ENCODE measurements around the gene MRPS9. TPM values are rescaled to one million over a fixed set of nuclear protein-coding genes. Genes with fewer than 3 reads are reported as not detected.

The MRPS9 gene
- total and polyA plus RNA-seq, 8 donors: 8.7 to 30.9 (median 22.4) TPM; not detected in 1

DNA sequence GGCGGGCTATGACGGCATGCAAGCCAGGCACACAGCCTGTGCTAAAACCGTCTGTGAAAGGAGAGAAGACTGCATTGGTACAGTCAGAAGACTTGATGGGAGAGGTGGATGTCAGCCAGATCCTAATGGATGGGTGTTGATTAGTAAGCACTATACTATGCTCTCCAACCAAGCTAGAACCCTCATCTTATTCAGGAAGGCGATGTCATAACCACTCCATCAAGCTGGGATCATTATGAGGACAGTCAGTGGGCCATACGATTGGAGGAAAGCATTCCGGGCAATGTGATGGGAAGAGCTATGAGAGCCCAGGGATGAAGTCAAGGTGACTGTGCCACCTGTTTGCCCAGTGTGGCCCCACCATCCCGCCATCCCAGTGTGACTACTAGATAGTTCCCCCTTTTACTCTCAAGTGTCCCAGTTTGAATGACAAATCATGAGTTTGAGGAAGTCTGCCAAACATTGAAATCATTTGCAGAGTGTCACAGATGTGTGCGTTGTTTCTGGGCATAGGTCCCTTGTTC is 66.4 kb downstream of the MRPS9 start:
- 90 to 95% (median 94%) methylated on average over 8 of the region's 8 CpGs for WGBS, 5 donors
- H3K27ac ChIP-seq: no peak overlapping the region
- no peak for DNase-seq
- peaks cover 3 to 47% (median 27%) of the 10 kb centered on the region in 4 donors for H3K36me3 ChIP-seq
- no peaks in the 10 kb centered on the region for H3K4me1 ChIP-seq
- TF ChIP-seq POLR2A (IDR thresholded peaks at IDR 0.05) (no peak), EP300 (IDR thresholded peaks at IDR 0.05) (no peak), POLR2AphosphoS5 (IDR thresholded peaks at IDR 0.05) (no peak)
- TF ChIP-seq, protein P1, sequence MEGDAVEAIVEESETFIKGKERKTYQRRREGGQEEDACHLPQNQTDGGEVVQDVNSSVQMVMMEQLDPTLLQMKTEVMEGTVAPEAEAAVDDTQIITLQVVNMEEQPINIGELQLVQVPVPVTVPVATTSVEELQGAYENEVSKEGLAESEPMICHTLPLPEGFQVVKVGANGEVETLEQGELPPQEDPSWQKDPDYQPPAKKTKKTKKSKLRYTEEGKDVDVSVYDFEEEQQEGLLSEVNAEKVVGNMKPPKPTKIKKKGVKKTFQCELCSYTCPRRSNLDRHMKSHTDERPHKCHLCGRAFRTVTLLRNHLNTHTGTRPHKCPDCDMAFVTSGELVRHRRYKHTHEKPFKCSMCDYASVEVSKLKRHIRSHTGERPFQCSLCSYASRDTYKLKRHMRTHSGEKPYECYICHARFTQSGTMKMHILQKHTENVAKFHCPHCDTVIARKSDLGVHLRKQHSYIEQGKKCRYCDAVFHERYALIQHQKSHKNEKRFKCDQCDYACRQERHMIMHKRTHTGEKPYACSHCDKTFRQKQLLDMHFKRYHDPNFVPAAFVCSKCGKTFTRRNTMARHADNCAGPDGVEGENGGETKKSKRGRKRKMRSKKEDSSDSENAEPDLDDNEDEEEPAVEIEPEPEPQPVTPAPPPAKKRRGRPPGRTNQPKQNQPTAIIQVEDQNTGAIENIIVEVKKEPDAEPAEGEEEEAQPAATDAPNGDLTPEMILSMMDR (IDR thresholded peaks at IDR 0.05): no peak
- intact Hi-C loops (cut with DNase I; ENCODE audit: low total_unique reads): no loop called here
- no peak overlapping the region for H3K4me3 ChIP-seq
- no peaks in the 10 kb centered on the region for H3K9me3 ChIP-seq
- no peaks in the 10 kb centered on the region for H3K27me3 ChIP-seq

DNA sequence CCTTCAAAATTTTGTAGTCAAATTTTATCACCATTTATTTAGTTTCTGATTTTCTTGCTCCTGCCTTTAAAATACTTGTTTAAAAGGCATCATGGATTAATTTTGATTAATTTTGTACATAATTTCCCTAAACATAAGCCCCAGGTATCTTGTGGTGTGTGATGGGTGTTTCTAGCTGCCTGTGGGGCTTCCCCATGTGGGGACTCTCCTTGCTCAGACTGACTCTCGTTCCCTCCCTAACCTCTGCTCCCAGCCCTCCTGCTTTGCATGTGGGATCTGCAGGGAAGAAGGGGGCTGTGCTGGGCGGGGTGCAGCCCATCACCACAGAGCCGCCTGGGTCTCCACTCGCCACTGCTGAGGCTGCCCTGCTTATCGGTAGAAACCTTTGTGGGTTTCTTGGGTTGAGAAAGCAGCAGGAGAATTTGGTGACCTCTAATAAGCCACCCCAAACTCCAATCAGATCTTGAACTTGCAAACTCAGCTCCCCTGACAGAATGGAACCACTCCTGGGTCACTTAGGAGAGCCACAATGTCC is 72.5 kb downstream of the MRPS9 start:
- TF ChIP-seq, protein P1 (IDR thresholded peaks at IDR 0.05): no peak
- TF ChIP-seq POLR2AphosphoS5 (IDR thresholded peaks at IDR 0.05) (no peak), EP300 (IDR thresholded peaks at IDR 0.05) (no peak), POLR2A (IDR thresholded peaks at IDR 0.05) (no peak)
- H3K27me3 ChIP-seq: no peaks in the 10 kb centered on the region
- H3K4me1 ChIP-seq: no peaks in the 10 kb centered on the region
- DNase-seq: no peak
- WGBS, 5 donors: 75 to 91% (median 84%) methylated on average over 4 to 5 of the region's 5 CpGs
- peaks cover 0 to 13% (median 4%) of the 10 kb centered on the region in 4 donors for H3K36me3 ChIP-seq
- H3K27ac ChIP-seq: no peak overlapping the region
- H3K4me3 ChIP-seq: no peak overlapping the region
- H3K9me3 ChIP-seq: no peaks in the 10 kb centered on the region
- intact Hi-C loops (cut with DNase I; ENCODE audit: low total_unique reads): loop anchor here (5.0 kb wide), 1 partner anchor 127 kb away; no protein-coding TSS in a partner anchor

DNA sequence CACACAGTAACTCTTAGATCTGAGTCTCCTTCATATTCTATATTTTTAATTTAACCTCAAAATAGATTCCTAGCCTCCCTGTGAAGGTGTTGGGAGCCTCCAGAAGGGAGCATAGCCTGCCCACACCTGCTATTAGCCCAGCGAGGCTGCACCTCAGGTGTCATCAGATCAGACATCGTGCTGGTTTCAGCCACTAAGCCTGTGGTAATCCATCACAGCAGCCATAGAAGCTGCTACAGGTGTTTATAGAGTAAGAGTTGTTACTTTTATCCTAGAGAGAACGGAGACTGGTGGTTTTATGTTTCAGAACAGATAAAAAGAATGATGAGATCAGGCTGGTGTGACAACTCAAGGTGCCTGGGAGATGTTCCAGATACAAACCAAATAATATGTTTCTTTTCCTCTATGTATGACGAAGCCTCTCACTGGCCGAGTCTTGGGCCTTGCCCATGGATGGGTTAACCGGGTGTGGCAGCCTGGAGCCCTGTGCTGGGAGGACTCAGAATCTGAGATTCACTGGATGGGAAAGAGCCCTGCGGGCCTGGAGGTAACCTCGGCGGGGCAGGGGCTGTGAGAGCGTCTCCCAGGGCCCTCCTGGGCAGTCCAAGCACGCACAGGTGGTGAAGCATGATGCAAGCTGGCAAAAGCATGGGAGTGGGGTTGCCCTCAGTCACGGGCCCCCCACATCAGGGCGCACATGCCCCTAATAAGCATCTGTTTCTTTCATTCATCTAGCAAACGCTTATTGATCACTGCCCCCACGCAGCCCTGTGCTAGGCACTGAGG is 73.7 kb downstream of the MRPS9 start:
- H3K27ac ChIP-seq: no peak overlapping the region
- 78 to 90% (median 86%) methylated on average over 11 to 15 of the region's 15 CpGs for WGBS, 5 donors
- intact Hi-C loops (cut with DNase I; ENCODE audit: low total_unique reads): loop anchor here (5.0 kb wide), 1 partner anchor 126 kb away; no protein-coding TSS in a partner anchor

DNA sequence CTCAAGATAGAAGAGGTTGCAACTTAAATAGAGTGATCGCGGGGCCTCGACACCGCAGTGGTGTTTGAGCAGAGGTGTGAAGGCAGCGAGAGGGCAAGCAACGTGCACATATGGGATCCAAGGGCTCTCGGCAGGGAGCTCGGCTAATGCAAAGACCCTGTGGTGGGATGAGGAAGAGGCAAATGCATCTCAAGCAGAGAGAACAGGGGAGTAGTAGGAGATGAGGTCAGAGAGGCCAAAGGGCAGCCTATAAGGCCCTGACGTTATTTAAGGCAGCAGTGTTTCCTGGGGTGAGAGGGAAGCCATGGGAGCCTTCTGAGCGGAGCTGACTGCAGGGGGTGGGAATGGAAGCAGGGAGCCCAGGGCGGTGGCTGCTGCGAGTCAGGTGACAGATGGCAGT is 74.5 kb downstream of the MRPS9 start:
- no peaks in the 10 kb centered on the region for H3K4me1 ChIP-seq
- no peak overlapping the region for H3K27ac ChIP-seq
- 72 to 88% (median 79%) methylated on average over 12 of the region's 12 CpGs for WGBS, 5 donors
- no peak for DNase-seq
- intact Hi-C loops (cut with DNase I; ENCODE audit: low total_unique reads): loop anchor here (5.0 kb wide), 1 partner anchor 125 kb away; no protein-coding TSS in a partner anchor
- no peaks in the 10 kb centered on the region for H3K27me3 ChIP-seq
- TF ChIP-seq, protein P1 (IDR thresholded peaks at IDR 0.05): no peak
- TF ChIP-seq POLR2A (IDR thresholded peaks at IDR 0.05) (no peak), EP300 (IDR thresholded peaks at IDR 0.05) (no peak), POLR2AphosphoS5 (IDR thresholded peaks at IDR 0.05) (no peak)
- H3K36me3 ChIP-seq: peaks cover 0 to 13% (median 4%) of the 10 kb centered on the region in 4 donors
- H3K9me3 ChIP-seq: no peaks in the 10 kb centered on the region
- H3K4me3 ChIP-seq: no peak overlapping the region

More for the DNA sequence above, 73.7 kb downstream of the MRPS9 start:
- H3K36me3 ChIP-seq: peaks cover 0 to 13% (median 4%) of the 10 kb centered on the region in 4 donors
- H3K4me1 ChIP-seq: no peaks in the 10 kb centered on the region
- H3K4me3 ChIP-seq: no peak overlapping the region
- H3K9me3 ChIP-seq: no peaks in the 10 kb centered on the region
- H3K27me3 ChIP-seq: no peaks in the 10 kb centered on the region
- no peak for DNase-seq
- TF ChIP-seq, protein P1 (IDR thresholded peaks at IDR 0.05): no peak

All from stomach (tissue), 9 donors.